Suprapubic skin (tissue), 4 donors: Measurements from ENCODE around the gene SLC17A8.

ENCODE experiments used
- CTCF ChIP-seq, 2 donors: fragments of 200-600 bp in 1 of 2; fragments of 450-650 bp in 1 of 2; sonication (generic) in 1 of 2; IDR thresholded peaks; one replicate each; pipeline ENCODE4 v1.5.1; 2016 to 2019; ENCODE audit warnings: antibody characterized with exemption in 2 of 2, mild to moderate bottlenecking in 1 of 2, moderate library complexity in 1 of 2
- POLR2A ChIP-seq, 2 donors: fragments of 450-650 bp; IDR thresholded peaks; one replicate each; pipeline ENCODE4 v1.6.1; 2017; ENCODE audit warnings: antibody characterized with exemption in 2 of 2, mild to moderate bottlenecking in 2 of 2, moderate library complexity in 2 of 2
- POLR2AphosphoS5 ChIP-seq, 3 donors: sonication (generic); formaldehyde crosslinking; IDR thresholded peaks; one replicate each; pipeline ENCODE4 v1.6.1; 2017; ENCODE audit warnings: antibody characterized with exemption in 3 of 3

GRCh38 chr12:100460702-100461101 is 103.8 kb downstream of the SLC17A8 start:
- TF ChIP-seq POLR2A (IDR thresholded peaks at IDR 0.05) (no peak), POLR2AphosphoS5 (IDR thresholded peaks at IDR 0.05) (no peak), CTCF (IDR thresholded peaks at IDR 0.05) (no peak)
